DMS 273 treated with DMSO at 0.1 percent for 48 hours (cell line): ENCODE data around the gene SSH2.
A peak's percentile ranks its signal among the peaks of the same experiment; 100 is the strongest.
"Not testable (repeated sequence)": the region's sequence is repeated elsewhere in the genome, so short reads cannot be mapped to it uniquely, and the experiment has no call there.

Experiments
- DNase-seq: peaks from one replicate; lab custom pipeline; 2025; lab: John Stamatoyannopoulos, UW

Gene SSH2

GRCh38 chr17:29664743-29665480 lies 265.1 kb downstream of the SSH2 start:
- DNase-seq = no peak

DNA sequence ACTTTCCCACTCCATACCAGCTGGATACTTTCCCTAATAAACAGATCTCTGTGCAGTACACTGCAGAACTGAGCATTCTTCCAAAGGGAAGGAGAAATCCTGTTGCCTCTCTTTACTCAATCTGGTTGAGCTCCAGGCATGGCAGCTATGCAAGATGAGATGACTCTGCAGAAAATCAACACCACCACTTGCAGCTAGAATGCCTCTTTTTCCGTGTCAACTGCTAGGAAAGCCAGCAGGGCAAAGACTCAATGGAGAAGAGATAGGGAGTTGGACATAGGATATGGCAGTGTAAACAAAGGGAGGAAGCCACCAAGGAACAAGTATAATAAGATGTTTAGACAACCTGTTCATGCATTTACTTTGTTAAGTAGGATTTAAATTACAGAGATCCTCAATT lies 266.9 kb downstream of the SSH2 start:
- no peak for DNase-seq

DNA sequence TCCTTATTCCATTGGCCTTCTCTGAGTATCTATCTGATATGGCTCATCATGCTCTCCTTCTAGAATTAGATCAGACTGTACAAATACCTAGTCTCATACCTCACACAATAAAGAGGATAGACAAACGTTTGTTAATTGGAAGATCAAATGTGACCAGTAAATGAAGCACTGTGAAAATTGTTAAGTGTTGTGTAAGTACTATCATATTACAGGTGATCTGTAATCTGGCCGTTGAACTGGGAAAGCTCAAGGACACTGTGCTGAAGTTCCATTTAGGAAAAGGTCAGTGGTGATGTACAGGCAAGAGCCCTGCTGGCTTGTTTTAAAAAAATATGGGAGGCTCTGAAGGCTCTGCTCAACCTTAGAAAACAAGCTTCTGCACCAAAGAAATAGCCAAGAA lies 268.8 kb downstream of the SSH2 start:
- no peak for DNase-seq

- DNase-seq = no peak
These were observed 270.9 kb downstream of the SSH2 start for GRCh38 chr17:29659155-29659554.

DNA sequence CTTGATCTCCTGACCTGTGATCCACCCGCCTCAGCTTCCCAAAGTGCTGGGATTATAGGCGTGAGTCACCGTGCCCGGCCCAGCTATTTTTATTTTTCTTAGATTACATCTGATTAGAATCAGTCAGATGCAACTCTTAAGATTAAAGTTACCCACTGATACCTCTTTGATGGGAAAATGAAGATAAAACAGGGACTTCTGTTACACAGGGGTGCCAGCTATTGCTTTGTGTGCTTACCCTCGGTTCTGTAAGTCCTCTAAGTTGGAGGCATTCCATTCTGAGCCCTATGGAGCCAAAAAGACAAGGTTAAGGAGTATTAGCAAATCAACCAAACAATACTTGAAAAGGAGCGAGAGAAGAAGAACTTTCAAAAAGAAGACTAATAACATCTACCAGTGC lies 274.7 kb downstream of the SSH2 start:
- DNase-seq = no peak

DNA sequence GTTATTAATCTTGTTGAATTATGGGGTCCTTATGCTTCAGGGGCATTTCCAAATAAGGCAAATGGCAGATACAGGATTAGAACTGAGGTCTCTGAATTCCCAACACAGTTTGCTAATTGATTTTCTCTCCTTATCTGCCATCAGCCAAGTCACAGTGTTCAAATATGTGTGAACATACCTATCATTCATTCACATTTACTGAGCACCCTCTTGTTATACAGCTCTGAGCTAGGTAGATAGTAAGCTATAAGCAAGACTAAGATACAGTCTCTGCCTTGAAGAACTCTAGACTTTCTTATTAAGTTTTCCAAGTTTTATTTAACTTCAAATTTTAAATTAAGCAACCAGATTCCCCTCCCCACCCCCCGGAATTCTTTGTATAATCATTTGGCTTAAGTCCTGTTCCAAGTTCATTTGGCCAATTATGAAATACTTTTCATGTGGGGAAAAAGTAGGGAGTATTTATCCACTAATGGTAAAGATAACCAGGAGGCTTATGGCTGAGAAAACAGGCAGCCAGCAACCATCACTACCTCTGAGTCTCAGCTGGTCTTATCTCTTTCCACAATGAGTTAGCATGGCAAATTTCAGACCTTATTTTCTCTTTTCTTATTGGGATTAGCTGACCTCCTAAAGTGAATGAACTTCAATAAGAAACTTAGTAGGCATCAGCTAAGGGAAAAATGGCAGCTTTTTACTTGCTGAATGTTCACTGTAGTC lies 275.9 kb downstream of the SSH2 start:
- DNase-seq = no peak

DNA sequence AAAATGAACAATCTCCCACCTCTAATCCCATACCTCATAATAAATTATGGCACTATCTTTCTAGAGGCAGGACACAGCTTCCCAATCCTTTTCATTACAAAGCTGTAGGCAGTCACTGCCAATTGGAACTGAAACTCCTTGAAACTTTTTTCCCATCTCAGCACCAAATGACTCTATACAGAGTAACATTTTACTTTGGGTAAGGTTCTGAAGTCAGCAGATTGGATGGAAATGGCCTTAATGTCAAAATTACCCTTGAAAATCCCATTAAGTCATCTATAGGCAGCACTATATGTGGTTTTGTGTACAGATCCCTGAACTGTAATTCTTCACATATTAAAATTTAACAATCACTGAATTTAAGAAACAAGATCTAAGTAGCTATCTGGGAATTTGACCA lies 277.1 kb downstream of the SSH2 start:
- DNase-seq = no peak

- DNase-seq = not testable (repeated sequence)
These were observed 278.1 kb downstream of the SSH2 start for GRCh38 chr17:29651913-29652312.

GRCh38 chr17:29650396-29650795 lies 279.6 kb downstream of the SSH2 start:
- DNase-seq = no peak

DNA sequence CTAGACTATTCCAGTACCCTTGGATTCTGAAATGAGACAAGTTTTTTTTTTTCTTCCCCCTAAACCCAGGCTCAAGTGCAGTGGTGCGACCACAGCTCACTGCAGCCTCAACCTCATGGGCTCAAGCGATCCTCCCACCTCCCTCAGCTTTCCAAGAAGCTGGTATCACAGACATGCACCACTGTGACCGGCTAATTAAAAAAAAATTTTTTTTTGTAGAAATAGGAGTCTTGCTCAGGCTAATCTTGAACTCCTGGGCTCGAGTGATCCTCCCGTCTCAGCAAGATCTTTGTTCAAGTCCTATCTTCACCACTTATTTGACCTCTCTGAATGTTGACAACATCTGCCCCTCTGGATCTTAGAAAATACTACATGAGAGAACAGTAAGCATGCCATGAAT lies 280.7 kb downstream of the SSH2 start:
- DNase-seq = no peak

GRCh38 chr17:29648005-29648404 lies 282.0 kb downstream of the SSH2 start:
- DNase-seq = no peak

DNA sequence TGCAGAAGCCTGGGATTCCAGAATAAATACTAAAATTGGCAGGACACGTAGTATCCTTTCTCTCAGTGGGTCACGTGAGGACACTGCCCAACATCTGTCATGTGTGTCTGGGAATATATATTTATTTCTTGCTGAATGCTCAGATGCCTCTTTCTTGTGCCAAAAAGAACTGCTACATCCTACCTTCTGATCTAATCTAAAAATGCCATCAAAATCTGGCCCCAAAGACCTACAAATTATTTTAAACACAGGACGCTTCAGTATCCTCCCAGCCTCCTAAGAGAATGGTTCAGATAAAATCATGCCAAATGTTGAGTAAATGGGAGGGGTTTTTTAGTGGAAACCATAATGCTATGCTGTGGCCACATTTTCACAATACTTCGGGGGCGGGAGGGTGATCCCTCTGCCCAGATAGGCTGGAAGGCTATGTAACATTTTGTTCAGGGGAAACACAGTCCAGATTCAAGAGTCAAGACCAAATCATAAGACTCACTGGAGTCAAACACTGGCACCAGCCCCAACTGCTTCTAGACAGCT lies 284.4 kb downstream of the SSH2 start:
- DNase-seq = peak; percentile 92

GRCh38 chr17:29643817-29644160 lies 286.2 kb downstream of the SSH2 start:
- peak; percentile 37 for DNase-seq

DNA sequence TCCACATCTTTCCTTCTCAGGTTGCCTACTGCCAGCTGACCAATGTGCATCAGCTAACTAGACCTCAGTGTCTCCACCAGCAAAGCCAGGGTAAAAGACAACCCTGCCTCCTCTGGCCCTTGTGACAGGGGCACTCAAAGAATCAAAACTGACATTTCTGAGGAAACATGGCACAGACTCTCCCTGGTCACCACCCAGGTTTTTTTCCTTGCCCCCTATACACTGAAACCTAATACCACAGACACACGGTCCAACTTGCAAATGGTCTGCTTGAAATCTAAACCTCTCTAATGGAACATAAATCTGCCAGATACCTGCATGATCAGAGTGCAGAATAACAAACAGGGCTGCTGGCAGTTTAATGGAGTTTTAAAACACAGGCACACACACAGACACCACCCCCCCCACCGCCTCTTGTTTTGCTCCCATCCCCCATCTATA lies 287.8 kb downstream of the SSH2 start:
- DNase-seq = peak; percentile 78

- no peak for DNase-seq
These were observed 288.9 kb downstream of the SSH2 start for GRCh38 chr17:29640981-29641642.

DNA sequence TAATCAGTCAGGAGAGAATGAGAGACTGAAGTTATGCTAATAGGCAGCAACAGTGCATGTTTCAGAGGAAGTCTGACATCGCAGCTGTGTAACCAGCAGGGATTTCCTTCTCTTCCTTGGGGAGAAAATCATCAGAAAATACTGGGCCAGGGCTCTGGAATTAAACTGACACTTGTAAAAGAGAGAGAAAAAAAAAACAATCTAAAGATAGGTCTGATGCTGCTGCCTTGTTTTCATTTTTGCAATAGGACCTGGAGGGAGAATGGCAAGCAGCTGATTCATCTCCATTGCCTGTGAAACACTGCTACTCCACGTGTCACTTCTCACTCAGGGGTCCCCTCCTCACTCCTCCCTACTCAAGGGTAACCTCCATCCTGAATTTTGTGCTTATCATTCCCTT lies 289.6 kb downstream of the SSH2 start:
- DNase-seq = no peak

- DNase-seq = no peak
These were observed 296.1 kb downstream of the SSH2 start for GRCh38 chr17:29633886-29634285.

GRCh38 chr17:29630630-29631193 lies 299.3 kb downstream of the SSH2 start:
- DNase-seq = no peak

GRCh38 chr17:29629839-29630238 lies 300.2 kb downstream of the SSH2 start:
- no peak for DNase-seq

DNA sequence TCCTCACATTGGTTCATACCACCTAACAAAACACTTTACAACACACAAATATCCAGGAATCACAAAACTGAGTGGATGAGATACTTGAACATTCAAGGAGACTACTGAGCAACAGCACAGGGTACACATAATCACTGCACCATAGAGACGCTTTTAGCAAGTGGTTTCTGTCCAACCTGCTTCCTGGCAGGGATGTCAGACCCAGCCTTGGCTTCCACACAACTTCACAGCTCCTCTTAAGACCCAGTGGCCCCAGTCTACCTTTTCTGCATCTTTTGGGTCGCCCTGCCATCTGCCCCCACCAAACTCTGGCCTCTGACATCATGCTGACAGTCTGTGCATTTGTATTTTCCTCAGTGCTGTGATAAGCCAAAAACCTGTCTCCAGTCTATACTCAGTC lies 301.4 kb downstream of the SSH2 start:
- no peak for DNase-seq

DNA sequence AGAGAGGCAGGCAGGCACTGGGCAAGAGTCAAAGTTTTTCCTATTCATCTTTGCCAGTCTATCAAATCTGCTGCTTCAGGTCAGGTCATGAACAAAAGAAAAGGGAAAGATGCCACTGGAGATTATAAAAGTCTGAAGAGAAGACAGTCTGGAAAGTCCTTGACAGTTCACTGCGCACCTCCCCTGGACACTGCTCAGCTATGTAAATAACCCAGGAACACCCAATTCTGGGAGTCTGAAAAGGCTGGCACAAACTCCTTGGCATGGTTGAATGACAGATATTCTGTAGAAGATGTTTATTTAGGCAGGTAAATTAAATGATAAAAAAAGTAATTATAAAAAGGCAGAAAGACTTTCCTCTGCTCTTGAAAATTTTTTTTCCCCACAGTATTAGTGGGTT lies 302.1 kb downstream of the SSH2 start:
- no peak for DNase-seq

GRCh38 chr17:29625037-29625750 lies 304.8 kb downstream of the SSH2 start:
- no peak for DNase-seq
